Stimulated activated effector memory CD8-positive, alpha-beta T cell treated with anti-CD3 and anti-CD28 coated beads, Interleukin-12 subunit alpha, Interleukin-12 subunit beta, amount 100 ng/mL, for 72 hours (primary cell): ENCODE results near the gene ACMSD.
"Not testable (repeated sequence)": the region's sequence is repeated elsewhere in the genome, so short reads cannot be mapped to it uniquely, and the experiment has no call there.

Experiments
- ATAC-seq: fragments of 150-1000 bp; cut with Tn5 transposase; 2 replicates; pipeline ENCODE4 v1.10.0; 2021
- DNase-seq, 2 donors: peaks; one replicate each; pipeline ENCODE4 v3.0.0; 2021 to 2022; ENCODE audit warnings: low spot score in 2 of 2
- H3K27ac Mint-ChIP-seq: one replicate; pipeline ENCODE4 v1.8.0; 2022; ENCODE audit warnings: mild to moderate bottlenecking, mixed read lengths
- H3K36me3 Mint-ChIP-seq: one replicate; pipeline ENCODE4 v1.8.0; 2022; ENCODE audit warnings: mild to moderate bottlenecking, mixed read lengths
- H3K4me1 Mint-ChIP-seq: one replicate; pipeline ENCODE4 v1.8.0; 2022; ENCODE audit warnings: mixed read lengths
- H3K4me3 Mint-ChIP-seq: one replicate; pipeline ENCODE4 v1.8.0; 2022; ENCODE audit warnings: mild to moderate bottlenecking, mixed read lengths
- H3K9me3 Mint-ChIP-seq: one replicate; pipeline ENCODE4 v1.8.0; 2022; ENCODE audit warnings: mixed read lengths

Gene ACMSD

GRCh38 chr2:134836986-134837385 lies 1.4 kb upstream of the ACMSD start:
- no peak overlapping the region for H3K27ac Mint-ChIP-seq
- peaks cover 10% of the 10 kb centered on the region for H3K9me3 Mint-ChIP-seq
- H3K4me3 Mint-ChIP-seq, result no peak overlapping the region
- no peaks in the 10 kb centered on the region for H3K36me3 Mint-ChIP-seq
- DNase-seq (no peak), ATAC-seq (no peak)
- H3K4me1 Mint-ChIP-seq, result no peaks in the 10 kb centered on the region

GRCh38 chr2:134839649-134840048 lies 1.2 kb downstream of the ACMSD start:
- H3K4me3 Mint-ChIP-seq, result no peak overlapping the region
- H3K27ac Mint-ChIP-seq, result no peak overlapping the region
- H3K36me3 Mint-ChIP-seq, result no peaks in the 10 kb centered on the region
- H3K4me1 Mint-ChIP-seq, result no peaks in the 10 kb centered on the region
- no peak for ATAC-seq
- DNase-seq, result no peak
- H3K9me3 Mint-ChIP-seq, result peaks cover 10% of the 10 kb centered on the region

- Mint-ChIP-seq H3K4me3 (no peak overlapping the region), H3K36me3 (no peaks in the 10 kb centered on the region), H3K9me3 (peaks cover 6% of the 10 kb centered on the region), H3K27ac (no peak overlapping the region), H3K4me1 (no peaks in the 10 kb centered on the region)
- ATAC-seq, result no peak
- DNase-seq, result no peak
These were observed 4.6 kb downstream of the ACMSD start for GRCh38 chr2:134842930-134843490.

DNA sequence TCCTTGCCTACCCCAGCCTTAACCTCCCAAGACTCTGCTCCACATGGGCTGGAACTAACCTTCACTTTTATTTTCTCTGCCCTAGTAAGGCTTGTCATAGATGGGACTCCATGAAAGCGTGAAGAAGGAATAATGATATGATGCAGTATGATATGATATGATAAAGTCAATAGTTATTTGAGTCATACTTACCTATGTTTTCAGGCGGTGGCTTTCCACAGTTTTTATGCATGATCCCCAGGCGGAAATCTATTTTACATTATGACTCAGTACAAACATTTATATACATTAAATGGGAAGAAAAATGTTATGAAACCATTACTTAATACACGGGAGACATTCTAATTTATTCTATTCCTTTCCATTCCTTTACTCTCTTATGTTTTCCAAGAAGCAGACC lies 5.6 kb downstream of the ACMSD start:
- Mint-ChIP-seq H3K4me1 (no peaks in the 10 kb centered on the region), H3K4me3 (no peak overlapping the region), H3K9me3 (peaks cover 6% of the 10 kb centered on the region), H3K27ac (no peak overlapping the region), H3K36me3 (no peaks in the 10 kb centered on the region)
- no peak for ATAC-seq
- DNase-seq, result no peak

DNA sequence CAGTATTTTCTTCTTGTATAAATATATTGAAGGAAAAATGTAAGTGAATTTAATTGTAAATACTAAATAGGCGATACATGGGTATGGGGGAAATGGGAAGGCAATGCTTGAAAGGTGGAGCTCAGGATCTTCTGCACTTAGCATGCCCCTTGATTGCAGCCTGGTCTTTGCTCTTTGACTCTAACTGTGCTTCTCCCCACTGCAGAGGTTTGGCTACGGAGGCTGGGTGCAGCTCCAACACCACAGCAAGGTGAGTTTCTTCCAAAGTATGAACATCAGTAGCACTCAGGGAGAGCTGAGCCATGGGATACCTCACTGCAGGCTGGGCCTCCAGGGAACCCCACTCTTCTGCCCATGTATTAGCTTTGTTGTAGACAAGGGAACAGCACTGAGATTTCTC lies 6.6 kb downstream of the ACMSD start:
- ATAC-seq, result no peak
- Mint-ChIP-seq H3K4me3 (no peak overlapping the region), H3K4me1 (no peaks in the 10 kb centered on the region), H3K9me3 (peaks cover 6% of the 10 kb centered on the region), H3K27ac (no peak overlapping the region), H3K36me3 (no peaks in the 10 kb centered on the region)
- no peak for DNase-seq

DNA sequence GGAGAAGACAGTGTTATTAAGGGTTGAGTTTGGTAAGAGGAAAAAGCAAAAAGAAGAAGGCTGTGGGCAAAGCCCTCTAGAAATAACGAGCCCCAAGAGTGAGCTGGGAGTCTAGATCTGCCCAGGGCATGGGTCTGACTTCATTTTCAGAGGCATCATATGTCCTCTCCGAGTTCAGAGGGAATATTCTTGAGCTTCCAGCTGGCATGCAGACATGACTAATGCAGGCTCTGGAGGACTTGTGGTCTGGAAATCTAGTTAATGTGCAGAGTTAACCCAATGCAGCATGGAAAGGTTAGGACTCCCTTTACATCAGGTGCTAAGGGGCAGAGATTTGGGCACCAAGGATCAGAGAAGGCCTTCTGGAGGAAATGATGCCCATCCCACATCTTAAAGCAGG lies 7.3 kb downstream of the ACMSD start:
- Mint-ChIP-seq H3K4me1 (no peaks in the 10 kb centered on the region), H3K36me3 (no peaks in the 10 kb centered on the region), H3K9me3 (peaks cover 6% of the 10 kb centered on the region), H3K4me3 (no peak overlapping the region), H3K27ac (no peak overlapping the region)
- no peak for ATAC-seq
- DNase-seq, result no peak

DNA sequence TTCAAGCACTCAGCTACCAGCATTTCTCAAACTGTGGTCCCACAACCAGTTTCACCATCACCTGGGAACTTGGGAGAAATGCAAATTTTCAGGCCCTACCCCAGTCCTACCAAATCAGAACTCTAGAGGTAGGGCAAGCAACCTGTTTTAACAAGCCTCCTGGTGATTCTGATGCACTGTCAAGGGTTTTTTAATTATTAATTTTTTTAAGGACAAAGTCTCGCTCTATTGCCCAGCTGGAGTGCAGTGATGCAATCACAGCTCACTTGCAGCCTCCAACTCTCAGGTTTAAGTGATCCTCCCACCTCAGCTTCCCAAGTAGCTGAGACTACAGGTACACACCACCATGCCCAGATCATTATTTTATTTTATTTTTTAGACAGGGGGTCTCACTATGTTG lies 7.8 kb downstream of the ACMSD start:
- Mint-ChIP-seq H3K36me3 (no peaks in the 10 kb centered on the region), H3K9me3 (peaks cover 6% of the 10 kb centered on the region), H3K4me3 (no peak overlapping the region), H3K27ac (no peak overlapping the region), H3K4me1 (no peaks in the 10 kb centered on the region)
- ATAC-seq, result no peak
- no peak for DNase-seq

GRCh38 chr2:134847582-134847981 lies 9.2 kb downstream of the ACMSD start:
- H3K36me3 Mint-ChIP-seq, ATAC-seq, H3K4me1 Mint-ChIP-seq, DNase-seq, H3K4me3 Mint-ChIP-seq, H3K27ac Mint-ChIP-seq, H3K9me3 Mint-ChIP-seq: not testable (repeated sequence)

DNA sequence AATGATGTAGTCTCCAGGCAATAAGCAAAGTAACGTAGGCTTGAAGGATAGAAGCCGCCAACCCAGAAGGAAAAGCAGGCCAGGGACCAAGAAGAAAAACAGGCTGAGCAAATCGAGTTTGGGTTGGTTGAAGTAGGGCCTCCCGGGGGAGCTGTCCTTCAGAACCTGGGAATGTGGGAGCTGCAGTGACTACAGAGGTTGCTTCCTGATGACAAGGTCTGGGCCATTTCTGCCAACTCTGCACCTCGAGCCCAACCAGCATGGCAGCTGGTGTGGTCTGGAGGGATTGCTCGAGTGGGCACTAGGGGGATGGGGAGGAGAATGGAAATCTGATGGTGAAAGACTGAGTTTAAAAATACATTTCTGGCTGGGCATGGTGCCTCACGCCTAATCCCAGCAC lies 14.1 kb downstream of the ACMSD start:
- H3K27ac Mint-ChIP-seq, result no peak overlapping the region
- no peak overlapping the region for H3K4me3 Mint-ChIP-seq
- H3K4me1 Mint-ChIP-seq, result no peaks in the 10 kb centered on the region
- no peaks in the 10 kb centered on the region for H3K9me3 Mint-ChIP-seq
- no peak for ATAC-seq
- no peaks in the 10 kb centered on the region for H3K36me3 Mint-ChIP-seq
- no peak for DNase-seq

DNA sequence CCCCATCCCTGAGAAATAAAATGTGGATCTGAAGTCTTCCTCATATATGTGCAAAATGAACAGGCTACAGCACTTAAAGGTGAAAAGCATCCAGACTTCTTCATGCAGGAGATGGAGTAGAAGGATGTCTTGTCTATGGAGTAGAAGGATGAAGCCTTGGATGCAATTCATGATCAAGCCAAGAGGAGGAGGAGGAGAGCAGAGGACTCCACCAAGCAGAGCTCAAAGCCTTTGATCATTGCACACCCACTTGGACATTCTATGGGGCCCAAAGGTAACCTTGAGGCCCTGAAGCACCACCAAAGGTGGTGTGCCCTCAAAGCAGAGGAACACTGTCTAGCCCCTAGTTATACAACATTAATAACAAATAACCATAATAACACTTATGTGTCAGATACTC lies 17.3 kb downstream of the ACMSD start:
- ATAC-seq (no peak), DNase-seq (no peak)
- Mint-ChIP-seq H3K4me1 (no peaks in the 10 kb centered on the region), H3K27ac (no peak overlapping the region), H3K9me3 (no peaks in the 10 kb centered on the region), H3K36me3 (no peaks in the 10 kb centered on the region), H3K4me3 (no peak overlapping the region)

DNA sequence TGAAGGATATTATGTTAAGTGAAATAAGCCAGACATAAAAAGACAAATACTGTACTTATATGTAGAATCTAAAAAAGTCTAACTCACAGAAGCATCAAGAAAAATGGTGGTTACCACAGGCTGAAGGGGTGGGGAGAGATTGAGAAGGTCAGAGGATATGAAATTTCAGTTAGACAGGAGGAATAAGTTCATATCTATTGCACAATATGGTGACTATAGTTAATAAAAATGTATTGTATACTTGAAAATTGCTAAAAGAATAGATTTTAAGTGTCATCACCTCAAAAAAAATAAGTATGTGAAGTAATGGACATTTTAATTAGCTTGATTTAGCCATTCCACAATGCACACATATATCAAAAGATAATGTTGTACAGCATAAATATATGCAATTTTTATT lies 19.8 kb downstream of the ACMSD start:
- ATAC-seq, result no peak
- no peaks in the 10 kb centered on the region for H3K9me3 Mint-ChIP-seq
- H3K4me1 Mint-ChIP-seq, result no peaks in the 10 kb centered on the region
- no peak for DNase-seq
- H3K4me3 Mint-ChIP-seq, result no peak overlapping the region
- no peaks in the 10 kb centered on the region for H3K36me3 Mint-ChIP-seq
- H3K27ac Mint-ChIP-seq, result no peak overlapping the region

DNA sequence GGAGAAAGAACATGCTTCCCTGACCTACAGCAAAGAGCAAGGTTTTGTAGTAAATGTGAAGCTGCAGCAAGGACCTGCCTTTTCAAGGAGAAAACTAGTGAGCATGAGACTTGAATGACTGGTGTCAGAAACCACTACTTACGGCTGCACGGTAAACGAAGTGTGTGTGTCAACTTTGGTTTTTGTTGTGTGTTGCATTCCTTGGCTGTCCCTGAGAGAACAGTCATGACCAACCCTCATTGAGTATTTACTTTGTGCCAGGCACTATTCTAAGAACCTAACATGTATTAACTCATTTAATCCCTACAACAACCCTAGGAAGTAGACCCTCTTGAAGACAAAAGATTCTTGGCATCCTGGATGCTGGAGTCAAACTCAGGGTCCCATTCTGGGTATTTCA lies 22.8 kb downstream of the ACMSD start:
- DNase-seq, result no peak

DNA sequence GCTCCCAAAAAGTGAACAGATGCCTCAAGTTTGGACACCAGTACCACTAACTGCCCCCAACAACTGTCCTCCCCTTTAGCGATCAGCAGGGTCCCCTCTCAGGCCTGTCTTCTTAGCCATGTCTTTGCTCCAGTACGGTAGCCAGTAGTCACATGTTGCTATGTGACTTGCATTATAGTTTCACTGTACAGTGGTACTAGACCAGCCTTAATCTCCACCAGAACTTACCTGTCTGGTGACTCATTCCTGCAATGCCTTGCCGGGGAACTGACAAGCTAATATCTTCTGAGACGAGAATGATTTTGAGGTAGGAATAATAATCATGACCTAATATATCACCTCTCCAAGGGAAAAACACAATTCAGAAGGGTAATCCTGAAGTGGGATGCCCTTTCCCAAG lies 23.7 kb downstream of the ACMSD start:
- Mint-ChIP-seq H3K27ac (no peak overlapping the region), H3K9me3 (no peaks in the 10 kb centered on the region), H3K36me3 (no peaks in the 10 kb centered on the region), H3K4me1 (no peaks in the 10 kb centered on the region), H3K4me3 (no peak overlapping the region)
- no peak for ATAC-seq
- no peak for DNase-seq

More for the DNA sequence above, 22.8 kb downstream of the ACMSD start:
- H3K36me3 Mint-ChIP-seq, result no peaks in the 10 kb centered on the region
- H3K27ac Mint-ChIP-seq, result no peak overlapping the region
- H3K4me1 Mint-ChIP-seq, result no peaks in the 10 kb centered on the region
- no peaks in the 10 kb centered on the region for H3K9me3 Mint-ChIP-seq
- no peak for ATAC-seq
- no peak overlapping the region for H3K4me3 Mint-ChIP-seq

DNA sequence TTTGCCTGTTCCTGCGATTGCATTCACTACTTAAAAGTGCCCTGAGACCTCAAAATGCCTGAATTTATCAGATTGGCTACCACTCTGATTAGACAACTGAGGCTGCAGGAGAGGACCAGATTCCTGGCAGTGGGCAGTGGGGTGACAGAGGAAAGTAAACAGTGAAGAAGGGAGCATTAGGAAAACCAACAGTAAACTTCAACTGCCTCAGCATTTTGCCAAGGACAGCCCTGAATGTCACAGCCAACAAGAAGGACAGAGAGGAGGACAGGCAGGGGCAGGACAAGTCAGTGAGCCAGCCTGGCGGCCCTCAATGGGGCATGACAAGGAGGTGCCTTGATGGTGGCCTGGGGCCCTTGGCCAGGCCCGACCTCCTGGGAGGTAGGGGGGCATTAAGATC lies 24.3 kb downstream of the ACMSD start:
- no peaks in the 10 kb centered on the region for H3K9me3 Mint-ChIP-seq
- H3K36me3 Mint-ChIP-seq, result no peaks in the 10 kb centered on the region

DNA sequence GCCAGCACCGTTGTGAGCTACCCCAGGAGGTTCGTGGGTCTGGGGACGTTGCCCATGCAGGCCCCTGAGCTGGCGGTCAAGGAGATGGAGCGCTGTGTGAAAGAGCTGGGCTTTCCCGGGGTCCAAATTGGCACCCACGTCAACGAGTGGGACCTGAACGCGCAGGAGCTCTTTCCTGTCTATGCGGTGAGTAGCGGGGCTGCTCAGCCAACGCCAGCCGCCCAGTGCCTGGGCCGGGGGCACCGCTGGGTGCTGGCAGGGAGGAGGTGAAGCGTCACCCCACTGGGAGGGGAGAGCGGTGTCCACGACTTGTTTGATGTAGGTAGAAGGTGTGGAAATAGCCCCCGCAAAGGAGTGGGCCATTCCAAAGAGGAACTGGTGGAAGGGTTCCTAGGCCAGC lies 25.0 kb downstream of the ACMSD start:
- no peak overlapping the region for H3K27ac Mint-ChIP-seq
- H3K4me1 Mint-ChIP-seq, result no peaks in the 10 kb centered on the region
- ATAC-seq (no peak), DNase-seq (no peak)
- H3K36me3 Mint-ChIP-seq, result no peaks in the 10 kb centered on the region
- no peaks in the 10 kb centered on the region for H3K9me3 Mint-ChIP-seq
- H3K4me3 Mint-ChIP-seq, result no peak overlapping the region

More for the DNA sequence above, 24.3 kb downstream of the ACMSD start:
- Mint-ChIP-seq H3K4me1 (no peaks in the 10 kb centered on the region), H3K27ac (no peak overlapping the region), H3K4me3 (no peak overlapping the region)
- peak; percentile 19 for ATAC-seq
- no peak for DNase-seq

DNA sequence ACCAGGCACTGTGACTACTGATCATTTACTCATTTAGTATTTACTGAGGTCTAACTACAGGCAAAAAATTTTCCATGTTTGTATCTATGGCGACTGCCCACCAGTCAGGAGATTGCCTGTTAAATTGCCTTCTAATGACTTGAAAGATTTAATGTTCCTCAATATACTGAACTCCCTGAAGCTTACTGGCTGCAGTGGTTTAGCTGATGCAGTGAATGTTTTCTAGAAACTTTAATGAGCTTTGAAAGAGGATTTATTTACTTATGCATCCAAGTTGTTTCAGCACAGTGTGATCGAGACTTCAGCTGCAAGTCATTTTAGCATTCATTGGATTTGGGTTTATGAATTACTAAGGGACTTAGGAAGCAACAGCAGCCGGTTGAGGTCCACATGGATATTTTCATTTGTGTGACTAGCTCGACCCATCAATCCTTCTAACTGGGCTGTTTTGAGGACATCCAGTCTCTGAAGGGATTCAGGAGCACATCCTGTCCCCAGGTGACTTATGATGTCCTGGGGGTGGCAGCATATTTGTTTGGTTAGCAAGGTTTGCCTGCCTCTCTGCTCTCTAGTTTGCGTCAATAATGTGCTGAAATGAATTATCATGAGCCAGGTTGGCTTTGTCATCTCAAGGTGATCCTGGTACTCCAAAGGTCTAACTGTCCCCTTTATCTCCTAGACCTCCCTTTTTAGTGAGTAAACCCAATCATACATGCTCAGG lies 26.8 kb downstream of the ACMSD start:
- H3K4me3 Mint-ChIP-seq, result no peak overlapping the region
- H3K27ac Mint-ChIP-seq, result no peak overlapping the region
- H3K9me3 Mint-ChIP-seq, result no peaks in the 10 kb centered on the region
- DNase-seq (no peak), ATAC-seq (no peak)
- no peaks in the 10 kb centered on the region for H3K4me1 Mint-ChIP-seq
- H3K36me3 Mint-ChIP-seq, result no peaks in the 10 kb centered on the region
